Measurements from ENCODE around the gene TTC31. TPM values are rescaled to one million over a fixed set of nuclear protein-coding genes. Genes with fewer than 3 reads are reported as not detected.

The TTC31 gene
- total RNA-seq: 13.1 and 31.8 TPM in 2 replicates

DNA sequence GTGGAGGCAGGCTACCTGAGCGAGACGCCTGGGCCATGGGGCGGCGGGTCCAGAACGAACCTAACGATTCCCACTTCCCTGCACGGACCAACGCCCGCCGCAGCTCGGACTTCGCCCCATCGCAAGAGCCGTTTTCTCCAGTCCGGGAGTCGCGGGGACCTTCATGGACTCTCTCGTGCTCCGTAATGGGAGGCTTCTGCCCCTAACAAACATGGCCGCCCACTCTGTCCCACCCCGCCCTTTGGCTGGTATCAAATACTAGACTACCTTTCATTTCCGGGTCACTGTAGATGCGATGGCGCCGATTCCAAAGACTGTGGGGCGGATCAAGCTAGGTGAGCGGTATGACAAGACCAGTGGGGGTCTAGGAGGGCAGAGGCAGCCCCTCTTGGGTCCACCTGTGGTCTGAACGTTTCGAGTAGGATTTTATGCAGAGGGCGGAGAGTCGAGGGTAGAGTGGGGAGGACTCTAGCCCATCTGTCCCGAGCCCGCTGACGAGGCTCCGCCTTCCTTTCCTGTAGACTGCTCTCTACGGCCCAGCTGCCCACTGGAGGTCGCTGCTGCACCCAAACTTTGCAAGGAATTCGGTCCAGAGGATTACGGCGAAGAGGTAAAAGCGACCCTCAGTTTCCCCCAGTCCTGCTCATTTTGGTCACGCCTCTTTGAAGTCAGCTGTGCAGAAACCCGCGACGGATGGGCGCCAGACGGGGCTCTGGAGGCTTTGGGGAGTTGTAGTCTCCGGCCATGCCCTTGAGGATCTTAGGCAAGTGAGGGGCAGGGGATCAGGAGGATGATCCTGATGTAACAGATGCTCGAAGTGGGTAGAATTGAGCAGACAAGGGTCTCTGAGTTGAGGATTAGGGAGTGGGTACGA lies at the start of gene TTC31, which contains the start of gene CCDC142:
TSS of gene TTC31 (plus strand) at position 281 of the 874 bp plus-strand sequence. CDS start at position 296, 15 bp downstream.
TSS of gene CCDC142 (minus strand) at position 198 of the 874 bp plus-strand sequence. CDS start at position 37, 161 bp downstream.

DNA sequence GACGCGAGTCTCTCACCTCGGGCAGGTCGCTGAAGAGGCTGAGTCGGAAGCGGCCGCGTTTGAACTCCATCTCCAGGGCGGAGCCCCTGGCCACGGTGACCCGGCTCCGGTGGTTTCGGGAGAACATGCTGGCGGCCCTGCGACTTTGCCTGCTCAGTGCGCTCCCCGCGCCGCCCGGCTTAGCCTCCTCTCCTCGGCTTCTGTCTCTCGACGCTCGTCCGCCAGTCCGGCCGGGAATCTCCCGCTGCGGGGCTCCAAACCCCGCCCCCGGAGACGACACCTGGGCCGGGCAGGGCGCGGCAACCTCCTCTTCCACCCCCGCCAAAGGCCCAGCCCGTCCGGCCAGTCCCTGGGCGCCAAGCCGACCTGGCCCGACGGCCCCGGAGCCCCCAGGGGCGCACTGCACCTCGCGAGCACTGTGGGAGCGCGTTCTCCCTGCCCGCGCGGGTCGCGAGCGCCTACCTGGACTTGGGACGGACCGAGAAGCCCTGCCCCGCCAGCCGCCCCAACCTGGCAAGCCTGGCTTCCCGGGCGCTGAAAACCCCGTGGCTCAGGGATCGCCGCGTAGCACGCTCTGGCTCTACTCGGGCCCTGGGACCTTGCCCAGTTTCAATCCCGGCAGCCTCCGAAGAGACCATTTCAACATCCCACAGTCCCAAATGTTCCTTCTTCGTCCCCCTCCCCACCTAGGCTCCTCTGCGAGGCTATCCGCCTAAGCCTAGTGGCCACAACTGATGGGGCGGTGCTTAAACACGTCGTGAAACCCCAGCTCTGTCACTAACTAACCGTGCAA lies 41.0 kb upstream of the TTC31 start, which contains the start of gene RTKN:
TSS of gene RTKN (minus strand) at position 248 of the 793 bp plus-strand sequence. CDS start at position 127, 121 bp downstream.

GRCh38 chr2:74454654-74455511 lies 28.0 kb upstream of the TTC31 start, which contains the start of gene INO80B:
TSS of gene INO80B (plus strand) at chr2:74455087. CDS start at chr2:74455117, 30 bp downstream.

GRCh38 chr2:74458132-74458937 lies 24.5 kb upstream of the TTC31 start, which contains the start of gene WBP1:
TSS of gene WBP1 (plus strand) at chr2:74458438. CDS start at chr2:74458603, 165 bp downstream.

GRCh38 chr2:74472086-74472944 lies 10.6 kb upstream of the TTC31 start, which contains the start of gene MRPL53:
TSS of gene MRPL53 (minus strand) at chr2:74472680. CDS start at chr2:74472660, 20 bp downstream.

DNA sequence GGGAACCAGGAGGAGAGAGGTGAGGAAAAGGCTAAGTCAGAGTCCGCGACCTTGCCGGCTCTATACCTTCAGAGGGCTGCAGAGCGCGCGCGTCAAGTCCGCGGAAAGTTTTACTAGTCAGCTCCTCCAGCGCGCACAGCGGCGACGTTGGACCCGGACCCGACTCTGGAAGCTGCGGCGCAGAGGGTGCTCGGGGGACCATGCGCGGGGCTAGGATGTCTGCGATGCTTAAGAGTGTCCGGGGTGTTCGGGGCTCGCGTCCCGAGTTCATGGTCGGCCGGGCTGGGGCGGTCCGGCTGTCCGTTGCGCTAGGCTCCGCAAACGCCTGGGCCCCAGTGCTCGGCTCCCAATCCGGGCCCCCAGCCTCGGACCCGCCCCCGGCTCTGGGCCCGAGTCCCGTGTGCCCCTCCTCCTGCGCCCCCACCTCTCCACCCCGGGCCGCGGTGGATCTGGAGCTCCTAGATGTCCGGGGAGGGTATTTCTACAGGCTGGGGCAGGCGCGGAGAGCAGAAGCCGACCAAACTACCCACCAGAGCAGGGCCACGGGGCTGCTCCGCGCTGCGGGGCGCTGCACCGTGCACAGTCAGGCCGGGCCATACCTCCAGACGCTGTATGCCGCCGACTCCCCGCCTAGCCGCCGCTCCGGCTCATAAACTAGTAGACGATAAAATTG lies 16.5 kb downstream of the TTC31 start, which contains the start of gene LBX2:
TSS of gene LBX2 (minus strand) at position 337 of the 673 bp plus-strand sequence. CDS start at position 271, 66 bp downstream.

DNA sequence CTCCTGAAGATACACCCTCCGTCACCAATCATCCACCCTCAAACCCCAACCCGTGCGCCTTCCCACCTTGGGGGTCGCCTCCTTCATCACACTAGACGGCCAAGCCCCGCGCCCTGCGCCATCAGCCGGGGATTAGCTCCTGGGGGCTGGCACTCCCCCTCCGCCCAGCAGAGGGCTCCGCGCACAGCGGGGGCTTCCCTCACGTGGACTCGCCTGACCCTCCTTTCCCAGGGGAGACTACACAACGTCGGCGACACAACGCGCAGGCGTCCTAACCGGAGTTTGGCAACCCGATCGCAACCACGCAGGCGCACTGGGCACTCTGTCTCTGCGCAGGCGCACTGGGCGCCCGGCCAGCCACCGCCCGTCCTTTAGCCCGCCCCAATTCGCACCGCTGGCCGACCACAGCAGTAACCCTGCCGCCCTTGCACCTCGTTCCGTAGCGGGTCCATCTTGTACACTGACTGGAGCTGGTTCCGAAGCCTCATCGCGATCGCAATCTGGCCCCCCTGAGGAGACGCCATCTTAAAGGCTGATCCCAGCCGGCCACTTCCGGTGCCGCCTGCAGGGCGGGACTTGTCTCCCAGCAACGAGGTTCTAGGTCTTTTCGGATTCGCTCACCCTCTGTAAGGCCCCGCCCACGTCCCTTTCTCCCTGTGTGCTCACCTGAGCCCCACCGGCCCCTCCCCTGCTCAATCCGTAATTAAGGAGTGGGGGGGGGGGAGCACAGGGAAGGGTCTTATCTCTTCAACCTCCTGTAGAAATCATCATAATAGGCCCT lies 24.5 kb downstream of the TTC31 start, which contains the start of gene PCGF1:
TSS of gene PCGF1 (minus strand) at position 551 of the 781 bp plus-strand sequence. CDS start at position 524, 27 bp downstream.

DNA sequence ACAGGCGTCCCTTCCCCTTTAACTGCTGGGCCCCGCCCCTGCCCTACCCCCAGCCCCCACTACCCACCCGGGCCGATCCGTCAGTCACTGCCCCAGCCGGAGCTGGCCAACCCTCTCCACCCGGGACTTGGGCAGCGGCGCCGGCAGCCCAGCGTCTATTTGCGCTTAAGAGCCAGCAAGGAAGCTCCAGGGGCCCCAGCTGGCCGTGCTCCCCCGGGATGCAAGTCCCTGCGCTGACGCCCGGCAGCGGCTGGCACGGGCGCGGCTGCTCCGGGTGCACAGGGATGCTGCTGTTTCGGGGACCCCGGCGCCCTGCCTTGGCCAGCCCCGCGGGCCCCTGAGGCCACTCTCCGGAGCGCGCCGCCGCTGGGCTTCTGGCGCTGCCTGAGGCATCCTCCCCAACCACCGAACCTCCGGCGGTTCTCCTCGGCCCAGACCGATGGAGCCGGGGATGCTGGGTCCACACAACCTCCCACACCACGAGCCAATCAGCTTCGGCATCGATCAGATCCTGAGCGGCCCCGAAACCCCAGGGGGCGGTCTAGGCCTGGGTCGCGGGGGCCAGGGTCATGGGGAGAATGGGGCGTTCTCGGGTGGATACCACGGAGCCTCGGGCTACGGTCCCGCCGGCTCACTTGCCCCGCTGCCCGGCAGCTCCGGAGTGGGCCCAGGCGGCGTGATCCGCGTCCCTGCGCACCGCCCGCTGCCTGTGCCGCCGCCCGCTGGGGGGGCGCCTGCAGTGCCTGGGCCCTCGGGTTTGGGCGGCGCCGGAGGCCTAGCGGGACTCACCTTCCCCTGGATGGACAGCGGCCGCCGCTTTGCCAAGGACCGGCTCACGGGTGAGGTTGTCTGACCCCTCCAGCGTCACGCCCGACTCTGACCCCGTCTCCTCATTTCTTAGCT lies 31.7 kb downstream of the TTC31 start, which contains the start of gene TLX2:
TSS of gene TLX2 (plus strand) at position 83 of the 903 bp plus-strand sequence. CDS start at position 440, 357 bp downstream.

DNA sequence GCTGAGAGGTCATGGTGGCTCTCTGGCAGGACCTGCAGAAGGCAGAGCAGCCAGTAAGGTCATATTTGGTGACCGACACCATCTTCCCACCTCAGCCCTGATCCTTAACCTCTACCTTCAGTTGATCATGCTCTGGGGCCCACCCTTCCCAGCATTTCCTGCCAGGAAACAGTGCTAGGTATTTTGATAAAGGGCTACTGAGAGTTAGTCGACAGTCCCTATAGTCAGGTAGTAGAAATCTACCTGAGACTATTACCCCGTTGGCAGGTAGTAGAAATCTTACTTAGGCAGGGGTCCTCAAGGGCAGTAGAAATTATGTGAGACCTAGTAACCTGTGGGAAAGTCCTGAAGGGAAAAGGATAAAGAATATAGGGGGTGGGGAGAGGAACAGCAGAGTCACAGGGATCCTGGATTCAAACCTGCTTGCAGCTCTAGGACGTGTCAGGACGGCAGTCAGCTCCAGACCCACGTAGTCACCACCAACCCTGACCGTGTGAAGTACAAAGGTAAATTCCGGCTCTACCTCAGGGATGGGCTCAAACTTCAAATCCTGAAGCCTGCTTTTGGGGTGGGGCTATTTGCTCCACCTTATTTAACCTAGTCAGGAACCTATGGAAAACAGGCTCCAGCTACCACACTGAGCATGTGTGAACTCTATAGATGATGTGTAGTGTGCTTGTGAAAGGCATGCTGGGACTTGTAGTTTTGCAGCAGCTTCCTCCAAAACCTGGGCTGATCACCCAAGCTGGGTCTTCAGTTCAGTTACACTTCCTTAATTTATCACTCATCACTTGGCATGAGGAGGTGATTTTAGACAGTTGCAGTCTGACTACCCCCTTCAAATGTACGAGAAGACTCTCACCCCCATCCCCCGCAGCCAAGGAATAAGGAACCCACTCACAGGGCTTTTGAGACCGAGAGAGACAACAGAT lies 43.1 kb downstream of the TTC31 start, which contains the start of gene DQX1:
TSS of gene DQX1 (minus strand) at position 515 of the 932 bp plus-strand sequence. CDS start at position 13, 502 bp downstream.

GRCh38 chr2:74529357-74530238 lies 46.7 kb downstream of the TTC31 start, which contains the start of the genes AUP1 and HTRA2:
TSS of gene AUP1 (minus strand) at chr2:74529706. CDS start at chr2:74529629, 77 bp downstream.
TSS of gene HTRA2 (plus strand) at chr2:74529933. CDS start at chr2:74530007, 74 bp downstream.

Measured in epithelial cell of alveolus of lung (primary cell).